GM19023 (cell line): ENCODE results near the gene SERPINF2.
"Not testable (repeated sequence)": the region's sequence is repeated elsewhere in the genome, so short reads cannot be mapped to it uniquely, and the experiment has no call there.

ENCODE experiments used
- ATAC-seq: cut with Tn5 transposase; IDR thresholded peaks from one replicate; pipeline ENCODE4 v1.9.1; 2021; ENCODE audit warnings: mild to moderate bottlenecking, moderate library complexity; ENCODE audit not compliant: unreplicated experiment

Gene SERPINF2

DNA sequence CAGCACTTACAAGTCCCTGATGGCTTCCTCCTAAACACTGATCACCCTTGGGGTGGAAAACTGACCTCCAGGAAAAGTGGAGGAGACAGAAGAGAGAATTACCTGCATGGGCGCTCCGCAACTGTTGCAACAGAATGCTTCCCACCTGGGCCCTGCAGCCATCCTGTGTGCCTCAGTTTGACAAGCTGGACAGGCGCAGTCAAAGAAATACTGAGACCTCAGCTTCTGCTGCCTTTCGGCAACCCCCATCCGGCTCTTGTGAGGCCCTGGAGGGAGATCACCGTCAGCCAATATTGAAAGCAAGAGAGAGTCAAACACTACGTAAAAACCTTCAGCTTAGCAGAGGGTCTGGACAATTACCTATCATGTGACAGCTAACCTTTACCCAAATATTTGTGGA is 44.0 kb downstream of the SERPINF2 start:
- no peak for ATAC-seq

DNA sequence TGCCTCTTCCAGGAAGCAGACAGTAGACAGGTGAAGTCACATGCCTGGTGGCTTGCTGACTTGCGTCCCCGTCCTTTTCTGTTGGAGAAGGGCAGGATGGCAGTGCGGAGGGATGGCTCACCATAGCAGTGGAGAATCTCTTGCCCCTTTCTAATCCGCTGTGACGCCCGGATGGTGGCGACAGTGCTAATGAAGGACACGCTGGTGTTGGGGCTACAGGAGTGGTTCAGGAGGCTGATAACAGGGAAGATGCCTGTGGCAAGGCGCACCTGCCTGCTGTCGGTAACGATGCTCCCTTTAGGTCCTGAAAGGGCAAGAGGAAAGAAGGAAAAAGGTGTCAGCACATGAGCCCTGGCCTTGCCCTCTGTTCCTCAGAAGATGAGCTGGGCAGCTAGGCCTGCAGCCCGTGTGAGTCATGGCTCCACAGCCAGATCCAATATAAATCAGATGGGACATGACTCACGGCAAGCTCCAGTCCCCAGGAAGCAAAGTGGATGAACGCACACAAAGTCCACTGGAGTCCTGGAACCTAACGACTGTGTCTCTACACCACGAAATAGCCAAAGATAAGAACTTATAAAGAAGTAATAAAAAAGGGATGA is 44.7 kb downstream of the SERPINF2 start:
- no peak for ATAC-seq

DNA sequence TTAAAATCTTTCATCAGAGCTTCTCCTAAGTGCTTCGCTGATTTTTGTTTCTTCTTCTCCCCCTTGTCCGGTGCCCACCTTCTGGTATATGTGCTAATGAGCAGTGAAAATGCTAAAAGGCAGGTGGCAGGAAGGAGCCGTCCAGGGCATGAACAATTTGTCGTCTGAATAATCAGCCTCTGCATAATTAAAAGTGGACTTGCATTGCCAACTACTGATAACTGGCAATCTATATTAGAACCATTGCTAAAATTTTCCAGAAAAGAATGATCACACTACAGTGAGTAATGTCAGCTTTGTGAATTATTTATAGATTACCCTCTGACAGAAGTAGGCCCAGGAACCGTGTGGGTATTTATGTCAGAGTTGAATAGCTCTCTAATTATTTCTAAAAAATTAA is 47.3 kb downstream of the SERPINF2 start:
- no peak for ATAC-seq

DNA sequence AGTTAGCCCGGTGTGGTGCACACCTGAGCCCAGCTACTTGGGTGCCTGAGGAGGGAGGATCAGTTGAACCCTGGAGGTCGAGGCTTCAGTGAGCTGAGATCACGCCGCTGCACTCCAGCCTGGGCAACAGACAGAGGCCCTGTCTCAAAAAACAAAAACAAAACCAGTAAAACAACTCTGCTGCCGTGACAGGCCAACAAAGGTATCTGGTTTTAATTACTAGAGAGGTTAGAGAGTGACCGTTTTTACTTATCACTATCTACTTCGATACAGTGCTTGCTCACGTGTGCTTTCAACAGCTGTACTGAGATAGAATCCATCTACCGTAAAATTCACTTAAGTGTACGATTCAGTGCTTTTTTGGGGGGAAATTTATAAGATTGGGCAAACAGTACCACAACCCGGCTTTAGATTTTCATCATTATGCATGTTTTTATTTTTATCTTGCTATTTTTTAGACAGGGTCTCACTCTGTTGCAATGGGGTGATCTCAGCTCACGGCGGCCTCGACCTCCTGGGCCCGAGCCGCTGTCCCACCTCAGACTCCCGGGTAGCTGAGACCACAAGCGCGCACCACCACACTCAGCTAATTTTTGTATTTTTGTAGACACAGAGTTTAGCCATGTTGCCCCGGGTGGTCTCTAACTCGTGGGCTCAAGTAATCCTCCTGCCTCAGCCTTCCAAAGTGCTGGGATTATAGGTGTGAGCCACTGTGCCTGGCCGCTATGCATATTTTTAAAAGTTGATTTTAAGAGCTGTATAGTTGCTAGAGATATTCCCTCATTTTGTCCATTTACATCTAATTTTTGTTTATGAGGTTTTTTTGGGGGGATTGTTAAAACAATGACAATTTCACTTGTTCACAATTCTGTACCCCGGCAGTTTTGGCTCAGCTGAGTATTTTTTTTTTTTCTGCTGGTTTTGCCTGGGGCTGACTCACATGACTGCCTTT is 50.1 kb downstream of the SERPINF2 start:
- no peak for ATAC-seq

DNA sequence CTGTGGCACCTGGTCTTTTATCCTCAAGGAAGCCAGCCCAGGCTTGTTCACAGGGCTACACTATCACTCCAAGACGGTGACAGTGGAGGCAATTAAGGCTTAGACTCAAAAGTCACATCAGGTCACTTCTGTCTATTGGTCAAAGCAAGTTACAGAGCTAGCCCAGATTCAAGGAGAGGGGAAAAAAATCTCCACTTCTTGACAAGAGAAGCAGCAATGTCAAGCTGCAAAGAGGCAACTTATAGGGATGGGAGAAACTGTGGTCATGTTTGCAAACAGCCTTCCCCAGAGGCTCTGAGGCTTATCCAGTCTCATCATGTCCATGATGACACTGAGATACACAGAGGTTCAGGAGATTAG is 50.8 kb downstream of the SERPINF2 start:
- no peak for ATAC-seq

DNA sequence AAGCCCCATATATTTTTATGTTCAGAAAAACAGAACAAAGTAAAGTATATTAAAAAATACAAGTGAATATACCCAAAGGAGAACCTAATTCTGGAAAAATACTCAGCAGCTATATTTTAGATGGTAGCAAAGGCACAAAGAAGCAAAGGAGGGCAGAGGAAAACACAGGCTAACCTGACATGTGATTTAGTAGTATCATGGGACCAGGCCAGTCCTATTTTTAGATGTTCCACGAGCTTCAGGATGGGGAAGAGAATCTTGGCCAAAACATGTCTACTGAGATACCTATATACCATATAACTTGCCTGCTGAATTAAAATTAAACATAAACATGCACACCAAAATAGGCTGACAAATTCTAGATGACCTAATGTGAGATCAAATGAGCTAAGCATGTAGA is 54.1 kb downstream of the SERPINF2 start:
- no peak for ATAC-seq

DNA sequence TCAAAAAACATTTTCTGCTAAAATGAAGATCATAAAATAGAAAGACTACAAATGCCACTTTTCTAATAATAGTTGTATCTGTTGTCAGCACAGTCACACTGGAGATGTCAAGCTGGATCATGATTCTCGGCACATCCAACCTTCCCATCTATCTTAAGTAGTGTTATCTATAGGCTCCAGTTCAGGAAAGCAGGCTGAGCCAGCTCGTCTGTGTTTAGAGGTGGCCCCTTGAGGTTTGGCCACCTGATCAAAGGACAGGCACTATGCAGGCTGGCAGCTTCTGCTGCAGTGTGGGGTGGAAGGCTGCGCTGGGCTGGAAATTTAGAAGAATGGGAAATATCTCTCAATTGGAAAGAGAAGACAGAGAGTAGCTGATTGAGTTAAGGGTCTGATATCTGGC is 54.7 kb downstream of the SERPINF2 start:
- ATAC-seq = no peak

DNA sequence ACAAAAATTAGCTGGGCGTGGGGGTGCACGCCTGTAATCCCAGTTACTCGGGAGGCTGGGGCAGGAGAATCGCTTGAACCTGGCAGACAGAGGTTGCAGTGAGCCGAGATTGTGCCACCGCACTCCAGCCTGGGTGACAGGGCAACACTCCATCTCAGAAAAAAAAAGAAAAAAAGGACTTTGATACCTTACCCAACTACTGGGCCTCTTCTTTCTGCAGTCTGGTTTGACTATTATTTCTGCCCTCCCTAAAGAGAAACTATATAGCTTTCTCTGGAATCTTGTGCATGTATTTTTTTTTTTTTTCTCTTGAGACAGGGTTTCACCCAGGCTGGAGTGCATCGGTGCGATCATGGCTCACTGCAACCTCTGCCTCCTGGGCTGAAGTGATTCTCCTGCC is 55.2 kb downstream of the SERPINF2 start:
- not testable (repeated sequence) for ATAC-seq

DNA sequence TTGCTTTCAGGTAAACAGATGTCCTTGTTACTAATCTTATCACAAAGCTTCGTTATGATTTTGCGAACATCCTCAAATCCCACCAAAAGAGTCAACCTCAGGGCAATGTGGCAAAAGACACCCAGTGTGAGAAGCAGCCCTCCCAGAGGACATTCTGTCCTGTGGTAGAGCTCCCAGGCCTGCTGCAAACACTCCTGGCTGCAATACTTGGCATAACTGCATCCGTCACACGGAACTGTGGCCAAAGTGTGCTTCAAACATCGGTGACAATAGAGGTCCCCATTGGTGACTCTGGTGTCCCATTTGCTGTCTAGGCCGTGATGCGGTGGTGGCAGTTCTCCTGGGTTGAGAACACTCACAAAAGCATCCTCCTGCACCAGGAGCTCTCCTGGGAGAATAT is 57.6 kb downstream of the SERPINF2 start:
- ATAC-seq = no peak

DNA sequence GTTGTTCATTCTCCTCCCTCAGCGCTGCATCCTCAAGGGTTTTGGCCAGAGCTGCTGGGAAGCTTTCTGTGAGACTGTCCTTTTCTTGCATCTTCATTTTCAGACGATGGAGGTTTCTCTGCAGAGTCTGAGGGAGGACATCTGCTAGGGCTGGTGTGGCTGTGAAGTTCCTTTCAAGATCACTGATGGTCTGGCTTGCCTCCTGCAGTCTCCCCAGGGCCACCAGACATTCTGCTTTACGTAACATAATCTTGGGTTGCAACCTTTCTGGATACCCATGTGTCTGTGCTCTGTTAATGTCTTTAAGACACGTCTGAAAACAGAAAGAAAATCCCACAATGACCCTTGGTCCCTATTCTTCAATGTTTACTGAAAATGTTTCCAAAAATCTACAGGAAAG is 58.0 kb downstream of the SERPINF2 start:
- ATAC-seq = no peak

DNA sequence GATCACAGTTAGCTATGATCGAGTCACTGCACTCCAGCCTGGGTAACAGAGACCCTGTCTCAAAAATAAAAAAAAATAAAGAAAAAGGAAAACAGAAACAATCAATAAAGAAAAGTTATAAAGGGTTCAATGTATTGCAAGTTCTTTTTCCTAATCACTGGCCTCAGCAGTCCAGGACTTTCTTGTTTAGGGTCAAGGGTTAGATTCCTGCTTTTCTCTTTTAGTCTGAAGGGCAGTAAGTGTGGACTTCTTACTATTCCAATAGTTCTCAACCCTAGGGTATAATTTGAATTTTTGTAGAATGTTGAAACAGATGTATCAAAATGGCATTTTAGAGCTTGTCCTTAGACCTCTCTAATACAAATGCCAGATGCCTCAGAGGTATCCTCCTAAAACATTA is 59.8 kb downstream of the SERPINF2 start:
- no peak for ATAC-seq

DNA sequence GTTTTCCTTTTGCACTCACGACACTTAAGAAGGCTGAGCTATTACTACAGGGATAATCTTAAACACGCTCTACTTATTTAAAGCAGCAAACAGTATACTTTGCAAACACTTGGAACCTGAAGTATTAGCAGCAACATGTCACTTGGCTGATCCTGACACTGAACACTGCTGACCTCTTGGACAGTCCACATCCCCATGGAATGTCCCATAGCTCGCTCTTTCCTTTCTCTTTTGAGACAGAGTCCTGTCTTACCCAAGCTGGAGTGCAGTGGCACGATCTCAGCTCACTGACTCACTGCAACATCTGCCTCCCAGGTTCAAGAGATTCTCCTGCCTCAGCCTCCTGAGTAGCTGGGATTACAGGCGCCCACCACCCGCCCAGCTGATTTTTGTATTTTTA is 60.6 kb downstream of the SERPINF2 start:
- no peak for ATAC-seq
